Stimulated activated CD8-positive, alpha-beta memory T cell treated with anti-CD3 and anti-CD28 coated beads, Interleukin-4, amount 100 ng/mL, for 1 hour (primary cell): ENCODE results near the gene ERC1.

ENCODE experiments used
- DNase-seq, 2 donors: peaks; one replicate each; pipeline ENCODE4 v3.0.0-alpha.2; 2020; ENCODE audit warnings: low read depth in 2 of 2, low spot score in 1 of 2

ERC1 gene

GRCh38 chr12:1434296-1434955 is 443.4 kb downstream of the ERC1 start:
- DNase-seq: no peak

GRCh38 chr12:1435044-1435443 is 444.0 kb downstream of the ERC1 start:
- DNase-seq: no peak

GRCh38 chr12:1435456-1435855 is 444.4 kb downstream of the ERC1 start:
- DNase-seq: no peak

GRCh38 chr12:1436015-1436414 is 445.0 kb downstream of the ERC1 start:
- no peak for DNase-seq

GRCh38 chr12:1436981-1437380 is 446.0 kb downstream of the ERC1 start:
- DNase-seq: no peak

GRCh38 chr12:1439201-1439600 is 448.2 kb downstream of the ERC1 start:
- no peak for DNase-seq

- DNase-seq: no peak
These were observed 448.7 kb downstream of the ERC1 start for GRCh38 chr12:1439687-1440086.

- DNase-seq: no peak
These were observed 452.6 kb downstream of the ERC1 start for GRCh38 chr12:1443421-1444141.

GRCh38 chr12:1444142-1444516 is 453.1 kb downstream of the ERC1 start:
- DNase-seq: no peak

- DNase-seq: no peak
These were observed 454.8 kb downstream of the ERC1 start for GRCh38 chr12:1445807-1446206.

- no peak for DNase-seq
These were observed 457.3 kb downstream of the ERC1 start for GRCh38 chr12:1448336-1448735.

GRCh38 chr12:1453810-1454209 is 462.8 kb downstream of the ERC1 start:
- DNase-seq: no peak

GRCh38 chr12:1456885-1457284 is 465.9 kb downstream of the ERC1 start:
- DNase-seq: no peak

- no peak for DNase-seq
These were observed 466.9 kb downstream of the ERC1 start for GRCh38 chr12:1457901-1458300.

- no peak for DNase-seq
These were observed 468.3 kb downstream of the ERC1 start for GRCh38 chr12:1459339-1459738.

GRCh38 chr12:1463073-1463905 is 472.3 kb downstream of the ERC1 start:
- DNase-seq: no peak

- DNase-seq: no peak
These were observed 473.9 kb downstream of the ERC1 start for GRCh38 chr12:1464925-1465324.

GRCh38 chr12:1465990-1466389 is 475.0 kb downstream of the ERC1 start:
- DNase-seq: no peak

- DNase-seq: no peak
These were observed 475.6 kb downstream of the ERC1 start for GRCh38 chr12:1466481-1467154.

- DNase-seq: no peak
These were observed 476.7 kb downstream of the ERC1 start for GRCh38 chr12:1467710-1468109.

- DNase-seq: no peak
These were observed 478.0 kb downstream of the ERC1 start for GRCh38 chr12:1469070-1469469.

- DNase-seq: no peak
These were observed 479.0 kb downstream of the ERC1 start for GRCh38 chr12:1470051-1470450.
